Smooth muscle cell (in vitro differentiated cells): ENCODE data around the gene CAPZB. TPM values are rescaled to one million over a fixed set of nuclear protein-coding genes. Genes with fewer than 3 reads are reported as not detected.

Experiments used
- DNase-seq: peaks from one replicate; lab custom pipeline; 2025; ENCODE audit not compliant: unreplicated experiment; lab: John Stamatoyannopoulos, UW
- H2AFZ ChIP-seq: fragments of 200-600 bp; sonication (generic); 2 replicates; pipeline ENCODE4 v1.6.0; 2016; ENCODE audit warnings: antibody characterized with exemption, low read depth, mild to moderate bottlenecking
- H3F3A ChIP-seq: fragments of 200-600 bp; sonication (generic); 2 replicates; pipeline ENCODE4 v1.6.0; 2017; ENCODE audit warnings: antibody characterized with exemption, low read depth
- H3K27ac ChIP-seq: fragments of 200-600 bp; sonication (generic); 2 replicates; pipeline ENCODE4 v1.5.1; 2016; ENCODE audit warnings: low read depth, mild to moderate bottlenecking
- H3K27me3 ChIP-seq: fragments of 200-600 bp; sonication (generic); 2 replicates; pipeline ENCODE4 v1.6.1; 2016; ENCODE audit warnings: low read depth, mild to moderate bottlenecking
- H3K36me3 ChIP-seq: fragments of 200-600 bp; sonication (generic); 2 replicates; pipeline ENCODE4 v1.5.1; 2016; ENCODE audit warnings: low read depth
- H3K4me1 ChIP-seq: fragments of 200-600 bp; sonication (generic); 2 replicates; pipeline ENCODE4 v1.5.1; 2016; ENCODE audit warnings: low read depth
- H3K4me2 ChIP-seq: fragments of 200-600 bp; sonication (generic); 2 replicates; pipeline ENCODE4 v1.6.0; 2016; ENCODE audit warnings: mild to moderate bottlenecking
- H3K4me3 ChIP-seq: fragments of 200-600 bp; sonication (generic); 2 replicates; pipeline ENCODE4 v1.5.1; 2016; ENCODE audit warnings: mild to moderate bottlenecking
- H3K79me2 ChIP-seq: fragments of 200-600 bp; sonication (generic); 2 replicates; pipeline ENCODE4 v1.6.0; 2016; ENCODE audit warnings: low read depth, mild to moderate bottlenecking
- H3K9ac ChIP-seq: fragments of 200-600 bp; sonication (generic); 2 replicates; pipeline ENCODE4 v1.6.0; 2016; ENCODE audit warnings: low read depth
- H3K9me3 ChIP-seq: fragments of 200-600 bp; sonication (generic); replicated peaks from 2 replicates; pipeline ENCODE4 v1.5.1; 2016; ENCODE audit warnings: low read depth
- H4K20me1 ChIP-seq: fragments of 200-600 bp; sonication (generic); 2 replicates; pipeline ENCODE4 v1.6.0; 2016; ENCODE audit warnings: low read depth
- CTCF ChIP-seq: fragments of 200-600 bp; sonication (generic); IDR thresholded peaks from 2 replicates; pipeline ENCODE4 v1.5.1; 2017; ENCODE audit warnings: borderline replicate concordance, mild to moderate bottlenecking, antibody characterized with exemption; ENCODE audit not compliant: insufficient read depth, poor library complexity, severe bottlenecking
- WGBS: methylation state at CpG from one replicate; pipeline ENCODE4 v1.1.7; 2016; ENCODE audit warnings: low lambda C conversion rate; 5-methylcytosine and 5-hydroxymethylcytosine counted together
- polyA plus RNA-seq: library from polyadenylated mRNA; unstranded; fragments of >200 nt; fragmentation: Nextera tagmentation; extraction: Ambion mirVana; gene quantifications from 2 replicates; pipeline ENCODE4 v1.2.1, GENCODE V29; 2016
- total RNA-seq: library from RNA; depleted of rRNA; stranded (reverse); fragments of >200 nt; gene quantifications from 2 replicates; pipeline ENCODE4 v1.2.3, GENCODE V29; 2014

CAPZB gene
- total and polyA plus RNA-seq, 2 experiments from 2014 or later, result 205 to 405 TPM

- Histone ChIP-seq H3K79me2 (peaks cover 36% of the 10 kb centered on the region), H3K36me3 (peaks cover 4% of the 10 kb centered on the region), H3K9ac (no peak overlapping the region), H3K9me3 (no peaks in the 10 kb centered on the region), H4K20me1 (peaks cover 94% of the 10 kb centered on the region), H3K4me1 (peaks cover 5% of the 10 kb centered on the region), H3F3A (no peaks in the 10 kb centered on the region), H2AFZ (no peak overlapping the region), H3K4me3 (no peak overlapping the region), H3K27me3 (no peaks in the 10 kb centered on the region), H3K4me2 (no peak overlapping the region), H3K27ac (no peak overlapping the region)
- DNase-seq, result no peak
- WGBS, result 95% methylated on average over 13 of the region's 13 CpGs
- no peak for TF ChIP-seq CTCF
Observed at GRCh38 chr1:19357299-19357986, 127.9 kb downstream of the CAPZB start.

- TF ChIP-seq CTCF, result no peak
- Histone ChIP-seq H2AFZ (no peak overlapping the region), H3K79me2 (peaks cover 31% of the 10 kb centered on the region), H3K36me3 (peaks cover 4% of the 10 kb centered on the region), H3K9ac (no peak overlapping the region), H4K20me1 (peaks cover 87% of the 10 kb centered on the region), H3K4me2 (no peak overlapping the region), H3K4me1 (no peaks in the 10 kb centered on the region), H3K27ac (no peak overlapping the region), H3K4me3 (no peak overlapping the region), H3K27me3 (no peaks in the 10 kb centered on the region), H3K9me3 (no peaks in the 10 kb centered on the region), H3F3A (no peaks in the 10 kb centered on the region)
- WGBS, result 96% methylated on average over 5 of the region's 5 CpGs
- no peak for DNase-seq
Observed at GRCh38 chr1:19356266-19356665, 129.1 kb downstream of the CAPZB start.

GRCh38 chr1:19354531-19354981 is 130.8 kb downstream of the CAPZB start:
- H3K79me2 ChIP-seq, result peaks cover 18% of the 10 kb centered on the region
- no peaks in the 10 kb centered on the region for H3K9me3 ChIP-seq
- H3K4me3 ChIP-seq, result no peak overlapping the region
- TF ChIP-seq CTCF, result no peak
- H3K27ac ChIP-seq, result no peak overlapping the region
- no peak for DNase-seq
- 97% methylated on average over 6 of the region's 6 CpGs for WGBS
- H4K20me1 ChIP-seq, result peaks cover 73% of the 10 kb centered on the region
- peaks cover 4% of the 10 kb centered on the region for H3K36me3 ChIP-seq
- H3K4me1 ChIP-seq, result no peaks in the 10 kb centered on the region
- H3F3A ChIP-seq, result no peaks in the 10 kb centered on the region
- H2AFZ ChIP-seq, result no peak overlapping the region
- no peak overlapping the region for H3K9ac ChIP-seq
- H3K4me2 ChIP-seq, result no peak overlapping the region
- no peaks in the 10 kb centered on the region for H3K27me3 ChIP-seq

- DNase-seq, result no peak
- Histone ChIP-seq H3K27me3 (no peaks in the 10 kb centered on the region), H3K4me3 (no peak overlapping the region), H3K9ac (no peak overlapping the region), H3K79me2 (peaks cover 9% of the 10 kb centered on the region), H4K20me1 (peaks cover 73% of the 10 kb centered on the region), H2AFZ (no peak overlapping the region), H3K36me3 (peaks cover 4% of the 10 kb centered on the region), H3K4me1 (no peaks in the 10 kb centered on the region), H3F3A (no peaks in the 10 kb centered on the region), H3K4me2 (no peak overlapping the region), H3K27ac (no peak overlapping the region), H3K9me3 (no peaks in the 10 kb centered on the region)
- no peak for TF ChIP-seq CTCF
- WGBS, result 77% methylated on average over 8 of the region's 8 CpGs
Observed at GRCh38 chr1:19353596-19353995, 131.7 kb downstream of the CAPZB start.
